ENCODE results near the gene COX7A1. TPM values are rescaled to one million over a fixed set of nuclear protein-coding genes. Genes with fewer than 3 reads are reported as not detected.
"Not testable (repeated sequence)": the region's sequence is repeated elsewhere in the genome, so short reads cannot be mapped to it uniquely, and the experiment has no call there.

Gene COX7A1
- total RNA-seq, 1 donor from 2014 or later: 79.4 TPM

DNA sequence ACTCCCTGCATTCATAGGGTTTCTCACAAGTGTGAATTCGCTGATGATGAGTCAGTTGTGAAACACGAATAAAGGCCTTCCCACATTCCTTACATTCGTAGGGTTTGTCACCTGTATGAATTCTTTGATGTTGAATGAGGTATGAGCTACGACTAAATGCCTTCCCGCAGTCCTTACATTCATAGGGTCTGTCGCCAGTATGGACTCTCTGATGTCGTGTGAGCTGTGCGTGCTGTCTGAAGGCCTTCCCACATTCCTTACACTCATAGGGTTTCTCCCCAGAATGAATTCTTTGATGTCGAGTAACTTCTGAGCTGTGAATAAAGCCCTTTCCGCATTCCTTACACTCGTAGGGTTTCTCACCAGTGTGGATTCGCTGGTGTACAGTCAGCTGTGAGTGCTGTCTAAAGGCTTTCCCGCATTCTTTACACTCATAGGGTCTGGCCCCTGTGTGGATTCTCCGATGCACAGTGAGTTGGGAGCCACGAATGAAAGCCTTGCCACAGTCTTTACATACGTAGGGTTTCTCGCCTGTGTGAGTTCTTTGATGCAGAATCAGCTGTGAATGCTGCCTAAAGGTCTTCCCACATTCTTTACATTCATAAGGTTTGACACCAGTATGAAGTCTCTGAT is 30.5 kb upstream of the COX7A1 start:
- no peak overlapping the region for H3K27ac ChIP-seq
- DNase-seq (no peak), ATAC-seq (peak; percentile 50)
- intact Hi-C loops (cut with DNase I): no loop called here
- H3K36me3 ChIP-seq: peaks cover 17% of the 10 kb centered on the region
- H3K9me3 ChIP-seq: no peaks in the 10 kb centered on the region
- no peak overlapping the region for H3K4me3 ChIP-seq
- no peaks in the 10 kb centered on the region for H3K27me3 ChIP-seq
- TF ChIP-seq, protein P1, sequence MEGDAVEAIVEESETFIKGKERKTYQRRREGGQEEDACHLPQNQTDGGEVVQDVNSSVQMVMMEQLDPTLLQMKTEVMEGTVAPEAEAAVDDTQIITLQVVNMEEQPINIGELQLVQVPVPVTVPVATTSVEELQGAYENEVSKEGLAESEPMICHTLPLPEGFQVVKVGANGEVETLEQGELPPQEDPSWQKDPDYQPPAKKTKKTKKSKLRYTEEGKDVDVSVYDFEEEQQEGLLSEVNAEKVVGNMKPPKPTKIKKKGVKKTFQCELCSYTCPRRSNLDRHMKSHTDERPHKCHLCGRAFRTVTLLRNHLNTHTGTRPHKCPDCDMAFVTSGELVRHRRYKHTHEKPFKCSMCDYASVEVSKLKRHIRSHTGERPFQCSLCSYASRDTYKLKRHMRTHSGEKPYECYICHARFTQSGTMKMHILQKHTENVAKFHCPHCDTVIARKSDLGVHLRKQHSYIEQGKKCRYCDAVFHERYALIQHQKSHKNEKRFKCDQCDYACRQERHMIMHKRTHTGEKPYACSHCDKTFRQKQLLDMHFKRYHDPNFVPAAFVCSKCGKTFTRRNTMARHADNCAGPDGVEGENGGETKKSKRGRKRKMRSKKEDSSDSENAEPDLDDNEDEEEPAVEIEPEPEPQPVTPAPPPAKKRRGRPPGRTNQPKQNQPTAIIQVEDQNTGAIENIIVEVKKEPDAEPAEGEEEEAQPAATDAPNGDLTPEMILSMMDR (IDR thresholded peaks at IDR 0.05): no peak
- no peaks in the 10 kb centered on the region for H3K4me1 ChIP-seq

DNA sequence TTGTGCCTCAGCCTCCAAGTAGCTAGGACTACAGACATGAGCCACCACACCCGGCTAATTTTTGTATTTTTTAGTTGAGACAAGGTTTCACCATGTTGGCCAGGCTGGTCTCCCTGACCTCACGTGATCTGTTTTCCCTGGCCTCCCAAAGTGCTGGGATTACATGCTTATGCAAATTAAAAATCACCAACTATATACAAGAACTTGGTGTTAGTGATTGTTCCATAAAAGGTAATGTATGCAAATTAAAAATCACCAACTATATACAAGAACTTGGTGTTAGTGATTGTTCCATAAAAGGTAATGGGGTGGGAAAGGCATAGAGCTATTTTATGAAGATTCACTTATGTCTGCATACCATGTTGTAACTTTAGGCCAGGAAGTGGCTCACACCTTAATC is 26.8 kb upstream of the COX7A1 start:
- H3K4me3 ChIP-seq; H3K9me3 ChIP-seq; DNase-seq; intact Hi-C loops (cut with DNase I); H3K27ac ChIP-seq; H3K27me3 ChIP-seq; ATAC-seq; H3K4me1 ChIP-seq: not testable (repeated sequence)
- peaks cover 17% of the 10 kb centered on the region for H3K36me3 ChIP-seq

DNA sequence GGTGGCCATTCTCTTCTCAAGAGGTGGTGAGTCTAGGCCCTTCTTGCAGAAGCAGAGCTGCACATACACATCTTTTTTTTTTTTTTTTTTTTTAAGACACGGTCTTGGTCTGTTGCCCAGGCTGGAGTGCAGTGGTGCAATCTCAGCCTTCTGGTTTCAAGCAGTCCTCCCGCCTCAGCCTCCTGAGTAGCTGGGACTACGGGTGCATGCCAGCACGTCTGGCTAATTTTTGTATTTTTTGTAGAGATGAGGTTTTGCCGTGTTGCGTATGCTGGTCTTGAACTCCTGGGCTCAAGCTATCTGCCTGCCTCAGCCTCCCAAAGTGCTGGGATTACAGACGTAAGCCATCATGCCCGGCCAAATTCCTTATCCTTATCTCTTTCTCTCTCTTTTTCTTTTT is 21.6 kb upstream of the COX7A1 start:
- DNase-seq; H3K4me3 ChIP-seq; ATAC-seq; H3K27ac ChIP-seq; H3K4me1 ChIP-seq; intact Hi-C loops (cut with DNase I); H3K27me3 ChIP-seq; H3K36me3 ChIP-seq; H3K9me3 ChIP-seq: not testable (repeated sequence)

DNA sequence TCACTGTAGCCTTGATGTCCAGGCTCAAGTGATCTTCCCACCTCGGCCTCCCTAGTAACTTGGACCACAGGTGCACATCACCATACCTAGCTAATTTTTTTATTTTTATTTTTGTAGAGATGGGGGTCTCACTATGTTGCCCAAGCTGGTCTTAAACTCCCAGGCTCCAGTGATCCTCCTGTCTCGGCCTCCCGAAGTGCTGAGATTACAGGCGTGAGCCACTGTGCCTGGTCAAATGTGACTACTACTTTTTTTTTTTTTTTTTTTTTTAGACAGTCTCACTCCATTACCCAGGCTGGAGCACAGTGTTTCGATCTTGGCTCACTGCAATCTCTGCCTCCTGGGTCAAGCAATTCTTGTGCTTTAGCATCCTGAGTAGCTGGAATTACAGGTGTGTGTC is 20.6 kb upstream of the COX7A1 start:
- Histone ChIP-seq H3K4me3 (no peak overlapping the region), H3K4me1 (peaks cover 3% of the 10 kb centered on the region), H3K27ac (no peak overlapping the region), H3K27me3 (no peaks in the 10 kb centered on the region), H3K9me3 (no peaks in the 10 kb centered on the region), H3K36me3 (no peaks in the 10 kb centered on the region)
- TF ChIP-seq, protein P1 (IDR thresholded peaks at IDR 0.05): no peak
- ATAC-seq (no peak), DNase-seq (no peak)
- intact Hi-C loops (cut with DNase I): no loop called here

DNA sequence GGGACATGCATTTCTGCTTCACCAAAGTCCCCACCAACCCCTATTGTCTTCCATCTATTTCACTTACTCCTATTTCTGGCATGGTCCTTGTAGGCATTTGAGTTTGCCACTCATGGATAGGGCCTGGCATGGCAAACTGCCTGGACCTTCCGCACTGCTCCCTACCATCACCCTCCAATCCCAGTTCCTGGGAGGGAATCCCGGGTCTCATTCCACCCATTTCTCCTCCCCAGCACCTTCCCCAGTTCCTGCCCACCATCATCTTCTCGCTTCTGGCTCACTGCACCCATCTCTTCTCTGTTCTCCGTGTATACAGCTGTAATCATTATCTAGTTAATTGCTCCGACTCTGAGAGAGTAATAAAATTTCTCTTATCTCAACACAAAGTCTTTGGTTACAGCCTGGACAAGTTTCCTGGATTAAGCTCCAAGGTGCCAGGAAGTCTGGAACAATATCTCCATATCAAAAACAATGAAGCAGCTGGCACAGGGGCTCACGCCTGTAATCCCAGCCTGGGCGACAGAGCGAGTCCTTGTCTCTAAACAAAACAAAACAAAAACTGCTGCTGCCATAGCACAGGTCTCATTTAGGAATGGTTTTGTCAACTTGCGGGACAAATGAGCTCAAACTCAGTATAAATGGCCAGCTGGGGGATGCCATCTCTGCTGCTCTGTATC is 17.0 kb upstream of the COX7A1 start:
- no peak overlapping the region for H3K4me3 ChIP-seq
- peaks cover 9% of the 10 kb centered on the region for H3K36me3 ChIP-seq
- DNase-seq: no peak
- intact Hi-C loops (cut with DNase I): loop anchor here (5.0 kb wide), 1 partner anchor 42 kb away; no protein-coding TSS in a partner anchor
- H3K4me1 ChIP-seq: peaks cover 3% of the 10 kb centered on the region
- peak overlapping the region; percentile 70 for H3K27ac ChIP-seq
- H3K9me3 ChIP-seq: no peaks in the 10 kb centered on the region
- ATAC-seq: peak; percentile 38
- TF ChIP-seq, protein P1 (IDR thresholded peaks at IDR 0.05): no peak
- no peaks in the 10 kb centered on the region for H3K27me3 ChIP-seq

DNA sequence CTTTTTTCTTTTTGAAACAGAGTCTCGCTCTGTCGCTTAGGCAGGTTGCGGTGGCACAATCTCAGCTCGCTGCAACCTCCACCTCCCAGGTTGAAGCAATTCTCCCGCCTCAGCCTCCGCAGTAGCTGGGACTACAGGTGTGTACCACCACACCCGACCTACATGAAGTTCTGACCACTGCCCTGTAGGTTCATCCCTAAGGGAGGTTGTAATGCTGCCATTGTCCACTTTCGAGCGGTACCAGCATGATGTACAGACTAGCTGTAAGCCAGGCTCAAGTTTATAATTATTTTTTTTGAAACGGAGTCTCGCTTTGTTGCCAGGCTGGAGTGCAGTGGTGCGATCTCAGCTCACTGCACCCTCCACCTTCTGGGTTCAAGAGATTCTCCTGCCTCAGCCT is 11.6 kb upstream of the COX7A1 start:
- intact Hi-C loops (cut with DNase I): no loop called here
- H3K36me3 ChIP-seq: peaks cover 9% of the 10 kb centered on the region
- TF ChIP-seq, protein P1 (IDR thresholded peaks at IDR 0.05): no peak
- ATAC-seq (no peak), DNase-seq (no peak)
- no peak overlapping the region for H3K27ac ChIP-seq
- no peaks in the 10 kb centered on the region for H3K4me1 ChIP-seq
- H3K4me3 ChIP-seq: no peak overlapping the region
- H3K27me3 ChIP-seq: no peaks in the 10 kb centered on the region
- H3K9me3 ChIP-seq: no peaks in the 10 kb centered on the region

Data from upper lobe of right lung (tissue), 1 donor.